Measurements from ENCODE around the gene RASGEF1B.
"Not testable (repeated sequence)": the region's sequence is repeated elsewhere in the genome, so short reads cannot be mapped to it uniquely, and the experiment has no call there.

Gene RASGEF1B

DNA sequence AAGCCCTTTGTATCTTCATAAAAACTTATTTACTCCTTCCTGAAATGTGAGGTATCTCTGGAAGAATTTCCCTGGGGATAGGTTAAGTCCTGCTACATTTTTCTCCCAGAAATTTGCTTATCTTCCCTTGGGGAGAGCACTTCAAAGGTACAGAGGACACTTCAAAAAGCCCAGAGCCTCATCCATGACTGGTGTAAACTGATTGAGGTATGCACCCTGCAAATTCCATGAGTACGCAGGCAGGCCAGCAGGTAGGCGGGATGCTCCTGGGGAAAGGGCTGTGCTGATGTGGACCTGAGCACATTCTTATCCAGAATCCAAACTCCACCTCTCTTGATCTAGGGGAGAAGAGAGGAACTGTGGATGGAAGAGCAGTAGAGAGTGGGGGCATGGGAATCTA, 26.3 kb upstream of the RASGEF1B start:
- no peak for DNase-seq

DNA sequence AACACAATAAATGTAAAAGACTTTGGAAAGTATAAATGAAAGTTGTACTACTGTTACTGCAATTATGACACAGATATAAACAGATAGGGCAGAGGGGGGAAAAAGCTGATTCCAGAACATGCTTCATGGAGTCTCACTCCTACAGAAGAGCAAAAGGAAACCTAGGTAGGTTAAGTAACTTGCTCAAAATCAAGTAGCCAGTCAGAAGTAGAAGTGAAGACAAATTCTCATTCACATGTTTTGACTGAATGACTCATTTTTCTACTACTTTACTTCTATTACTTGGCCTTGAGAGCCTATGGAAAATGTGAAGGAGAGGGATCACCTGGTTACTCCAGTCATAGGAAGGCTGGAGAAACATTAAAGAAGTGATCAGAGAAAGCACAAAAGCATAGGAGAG, 23.6 kb upstream of the RASGEF1B start:
- DNase-seq, result no peak

DNA sequence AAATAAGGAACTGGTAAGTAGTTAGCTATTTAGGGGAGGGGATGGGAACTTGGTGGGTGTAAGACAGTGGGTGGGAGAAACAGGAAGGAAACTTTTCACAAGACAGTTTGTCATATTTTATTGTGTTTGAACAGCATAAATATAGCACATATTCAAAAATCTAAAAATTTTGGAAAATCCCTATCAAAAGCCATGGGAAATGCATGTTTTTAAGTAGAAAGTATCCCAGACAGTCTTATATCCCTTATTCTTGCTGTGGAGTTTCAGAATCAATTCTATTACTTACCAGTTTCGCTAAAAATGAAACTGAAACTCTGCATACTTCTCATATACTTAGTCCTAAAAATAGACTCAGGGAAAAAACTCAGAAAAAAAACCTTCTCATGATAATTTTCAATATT, 22.3 kb upstream of the RASGEF1B start:
- no peak for DNase-seq

DNA sequence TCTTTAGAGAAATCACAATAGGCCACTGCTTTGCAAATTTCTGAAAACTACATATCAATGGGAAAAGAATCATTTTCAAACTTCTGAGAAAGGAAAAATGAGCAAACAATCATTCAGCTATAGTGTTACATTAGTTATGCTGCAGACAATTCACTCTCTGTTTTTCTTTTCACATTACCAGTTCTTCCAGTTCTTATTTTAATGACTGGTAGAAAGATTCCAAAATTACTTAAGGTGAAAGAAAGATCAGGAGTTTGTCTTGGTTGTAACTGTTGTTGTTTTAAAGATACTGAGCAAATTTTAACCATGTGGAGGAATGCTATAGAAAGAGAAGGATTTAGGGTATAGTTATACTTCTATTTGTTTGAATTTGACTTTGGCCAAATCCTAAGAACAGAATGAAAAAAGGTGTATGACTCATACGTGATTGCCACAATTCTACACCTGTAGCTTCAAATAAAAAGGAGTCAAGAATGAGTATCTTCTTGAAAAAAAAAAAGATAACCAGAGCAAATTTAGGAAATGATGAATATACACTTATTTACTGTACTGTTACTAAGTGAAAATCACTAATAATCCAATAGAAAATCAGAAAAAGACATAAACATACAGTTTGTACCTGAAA, 21.0 kb upstream of the RASGEF1B start:
- DNase-seq, result no peak

DNA sequence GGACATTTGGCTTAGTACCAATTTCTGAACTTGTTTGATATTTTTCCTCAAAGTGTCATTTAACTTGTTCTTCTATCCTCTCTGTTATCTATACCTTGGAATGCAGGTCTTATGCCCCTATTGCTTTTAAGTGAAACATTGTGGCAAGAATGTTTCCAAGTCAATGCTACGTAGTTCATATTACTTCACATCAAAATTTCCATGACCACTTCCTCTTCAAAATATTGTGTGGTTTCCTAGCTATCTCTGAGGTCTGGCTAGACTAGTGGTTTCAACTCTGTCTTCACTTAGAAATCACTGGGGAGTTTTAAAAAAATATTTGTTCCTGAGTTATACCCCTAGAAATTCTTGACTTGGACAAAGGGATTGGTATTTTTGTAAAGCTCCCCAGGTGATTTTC, 20.2 kb upstream of the RASGEF1B start:
- DNase-seq, result no peak

DNA sequence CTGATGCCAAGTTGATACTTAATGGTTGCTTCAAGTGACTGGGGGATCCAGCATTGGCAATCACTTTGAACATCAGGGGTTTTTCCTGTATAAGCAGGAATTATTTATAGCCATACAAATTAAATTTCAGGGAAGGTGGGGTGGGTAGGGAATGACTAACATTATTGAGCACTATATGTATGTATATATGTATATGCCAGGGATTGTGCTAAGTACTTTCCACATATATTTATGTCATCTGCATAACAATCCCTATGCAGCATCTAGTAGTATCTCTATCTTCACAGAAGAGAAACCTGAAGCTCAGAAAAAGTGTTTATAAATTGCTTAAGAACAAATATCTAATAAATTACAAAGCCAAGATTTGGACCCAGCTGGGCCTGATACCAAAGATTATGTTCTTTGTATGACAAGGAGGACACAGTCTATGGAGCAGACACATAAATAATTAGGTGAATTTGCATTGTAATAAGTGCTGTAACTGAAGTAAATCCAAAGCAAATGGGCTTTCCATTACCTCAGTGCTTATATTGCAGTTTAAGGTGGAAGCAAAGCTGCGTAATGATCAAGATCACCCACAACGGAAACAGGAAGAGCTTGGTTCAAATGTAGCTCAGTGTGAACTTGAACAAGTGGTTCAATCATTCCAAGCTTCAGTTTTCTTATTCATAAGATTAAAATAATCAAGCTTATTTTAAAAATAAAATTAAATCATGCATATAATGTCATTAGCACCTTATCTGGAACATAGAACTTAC, 18.9 kb upstream of the RASGEF1B start:
- no peak for DNase-seq

DNA sequence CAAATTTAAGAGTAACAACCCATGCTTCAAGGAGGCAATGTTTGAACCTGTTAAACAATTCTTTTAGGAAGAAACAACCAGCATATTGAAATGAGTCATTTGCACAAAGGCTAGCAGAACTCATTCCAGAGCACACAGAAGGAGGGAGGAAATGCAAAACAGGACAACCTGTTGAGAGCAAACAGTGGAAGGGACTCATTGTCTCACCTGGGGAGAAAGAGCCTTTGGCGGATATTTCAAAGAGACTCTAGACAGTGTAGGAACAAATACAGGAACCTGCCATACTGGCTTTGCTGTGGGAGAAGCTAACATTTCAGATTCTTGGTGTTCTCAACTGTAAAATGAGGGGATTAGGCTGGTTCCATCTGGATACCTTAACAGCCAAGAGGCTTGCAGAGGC, 14.8 kb upstream of the RASGEF1B start:
- DNase-seq, result no peak

DNA sequence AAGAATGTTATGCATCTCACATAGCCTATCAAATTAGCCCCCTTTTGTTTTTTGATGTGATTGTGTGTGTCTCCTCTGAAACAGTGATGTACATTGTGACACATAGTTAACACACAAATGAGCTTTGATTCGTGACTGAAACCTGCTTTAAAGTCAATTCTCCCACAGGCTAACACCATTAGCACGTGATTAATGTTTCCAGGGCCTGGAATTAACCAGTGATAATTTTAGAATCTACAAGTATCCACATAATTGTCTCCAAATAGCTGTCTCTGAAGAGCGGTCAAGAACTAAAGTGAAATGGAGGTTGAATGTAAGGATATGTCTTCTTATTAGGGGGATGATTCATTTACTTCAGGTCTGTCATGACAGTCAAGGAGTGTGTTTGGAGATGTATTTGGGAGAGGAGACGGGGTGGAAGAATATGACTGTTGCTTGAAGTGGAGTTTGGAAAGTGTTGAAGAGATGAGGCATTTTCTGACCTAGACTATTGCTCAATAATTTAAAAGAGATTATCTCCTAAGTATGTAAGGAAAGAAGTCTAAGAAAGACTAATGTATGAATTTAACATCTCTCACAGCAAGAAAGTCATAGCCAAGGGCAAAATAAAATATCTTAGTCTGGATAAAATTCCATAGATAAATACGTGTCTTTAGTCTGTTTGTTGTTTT, 13.7 kb upstream of the RASGEF1B start:
- no peak for DNase-seq

DNA sequence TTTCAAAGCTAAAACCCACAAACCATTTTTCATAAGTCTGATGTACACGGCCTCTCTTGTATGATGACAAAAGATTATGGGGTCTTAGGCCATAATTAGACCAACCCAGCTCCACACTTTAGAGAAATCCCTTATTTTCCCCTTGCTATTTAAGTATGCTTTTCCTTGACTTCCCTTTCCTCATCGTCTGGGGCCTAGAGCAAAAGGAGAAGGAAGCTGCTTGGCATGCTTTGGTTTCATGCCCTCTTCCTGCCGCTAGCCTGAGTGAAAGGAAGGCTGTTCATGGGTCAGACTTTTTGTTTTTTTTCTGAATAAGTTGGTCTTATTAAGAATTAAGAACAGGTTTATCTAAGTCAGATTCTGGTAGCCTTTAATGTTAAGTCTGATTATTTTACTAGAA, 10.6 kb upstream of the RASGEF1B start:
- no peak for DNase-seq

DNA sequence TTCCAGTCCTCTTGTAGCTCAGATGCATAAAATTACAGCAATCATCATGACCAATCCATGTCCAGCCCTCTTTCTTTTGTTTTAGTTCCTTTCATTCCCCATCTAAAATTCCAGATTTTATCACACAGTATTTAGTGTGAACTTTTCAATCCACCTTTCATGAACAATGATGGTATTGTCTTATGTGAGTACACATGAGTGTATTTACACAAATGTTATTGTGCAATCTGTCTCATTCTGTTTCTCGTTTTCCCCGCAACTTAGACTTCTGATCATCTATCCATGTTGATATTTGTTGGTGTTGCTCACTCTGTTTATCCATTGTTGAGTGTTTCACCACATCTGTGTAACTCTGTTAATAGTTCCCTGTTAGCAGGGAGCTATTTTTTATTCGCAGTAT, 9.4 kb upstream of the RASGEF1B start:
- DNase-seq, result no peak

DNA sequence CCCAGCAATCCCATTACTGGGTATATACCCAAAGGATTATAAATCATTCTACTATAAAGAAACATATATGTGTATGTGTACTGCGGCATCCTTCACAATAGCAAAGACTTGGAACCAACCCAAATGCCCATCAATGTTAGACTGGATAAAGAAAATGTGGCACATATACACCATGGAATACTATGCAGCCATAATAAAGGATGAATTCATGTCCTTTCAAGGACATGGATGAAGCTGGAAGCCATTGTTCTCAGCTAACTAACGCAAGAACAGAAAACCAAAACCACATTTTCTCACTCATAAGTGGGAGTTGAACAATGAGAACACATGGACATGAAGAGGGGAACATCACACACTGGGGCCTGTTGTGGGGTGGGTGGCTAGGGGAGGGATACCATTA, 7.9 kb upstream of the RASGEF1B start:
- DNase-seq, result not testable (repeated sequence)

DNA sequence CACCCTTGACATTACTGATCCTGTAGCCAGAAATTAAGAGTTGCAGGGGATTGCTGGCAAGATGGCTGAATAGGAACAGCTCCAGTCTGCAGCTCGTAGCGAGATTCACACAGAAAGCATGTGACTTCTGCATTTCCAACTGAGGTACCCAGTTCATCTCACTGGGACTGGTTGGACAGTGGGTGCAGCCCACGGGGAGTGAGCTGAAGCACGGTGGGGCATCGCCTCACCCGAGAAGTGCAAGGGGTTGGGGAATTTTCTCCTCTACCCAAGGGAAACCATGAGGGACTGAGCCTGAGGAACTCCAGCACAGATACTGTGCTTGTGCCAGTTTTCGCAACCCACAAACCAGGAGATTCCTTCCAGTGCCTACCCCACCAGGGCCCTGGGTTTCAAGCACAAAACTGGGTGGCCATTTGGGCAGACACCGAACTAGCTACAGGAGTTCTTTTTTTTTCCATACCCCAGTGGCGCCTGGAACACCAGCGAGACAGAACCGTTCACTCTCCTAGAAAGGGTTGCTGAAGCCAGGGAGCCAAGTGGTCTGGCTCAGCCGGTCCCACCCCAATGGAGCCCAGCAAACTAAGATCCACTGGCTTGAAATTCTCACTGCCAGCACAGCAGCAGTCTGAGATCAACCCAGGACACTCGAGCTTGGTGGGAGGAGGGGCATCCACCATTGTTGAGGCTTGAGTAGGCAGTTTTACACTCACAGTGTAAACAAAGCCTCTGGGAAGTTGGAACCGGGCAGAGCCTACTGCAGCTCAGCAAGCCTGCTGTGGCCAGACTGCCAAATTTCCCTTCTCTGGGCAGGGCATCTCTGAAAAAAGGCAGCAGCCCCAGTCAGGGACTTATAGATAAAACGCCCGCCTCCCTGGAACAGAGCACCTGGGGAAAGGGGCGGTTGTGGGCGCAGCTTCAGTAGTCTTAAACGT, 1.9 kb upstream of the RASGEF1B start:
- peak; percentile 10 for DNase-seq

DNA sequence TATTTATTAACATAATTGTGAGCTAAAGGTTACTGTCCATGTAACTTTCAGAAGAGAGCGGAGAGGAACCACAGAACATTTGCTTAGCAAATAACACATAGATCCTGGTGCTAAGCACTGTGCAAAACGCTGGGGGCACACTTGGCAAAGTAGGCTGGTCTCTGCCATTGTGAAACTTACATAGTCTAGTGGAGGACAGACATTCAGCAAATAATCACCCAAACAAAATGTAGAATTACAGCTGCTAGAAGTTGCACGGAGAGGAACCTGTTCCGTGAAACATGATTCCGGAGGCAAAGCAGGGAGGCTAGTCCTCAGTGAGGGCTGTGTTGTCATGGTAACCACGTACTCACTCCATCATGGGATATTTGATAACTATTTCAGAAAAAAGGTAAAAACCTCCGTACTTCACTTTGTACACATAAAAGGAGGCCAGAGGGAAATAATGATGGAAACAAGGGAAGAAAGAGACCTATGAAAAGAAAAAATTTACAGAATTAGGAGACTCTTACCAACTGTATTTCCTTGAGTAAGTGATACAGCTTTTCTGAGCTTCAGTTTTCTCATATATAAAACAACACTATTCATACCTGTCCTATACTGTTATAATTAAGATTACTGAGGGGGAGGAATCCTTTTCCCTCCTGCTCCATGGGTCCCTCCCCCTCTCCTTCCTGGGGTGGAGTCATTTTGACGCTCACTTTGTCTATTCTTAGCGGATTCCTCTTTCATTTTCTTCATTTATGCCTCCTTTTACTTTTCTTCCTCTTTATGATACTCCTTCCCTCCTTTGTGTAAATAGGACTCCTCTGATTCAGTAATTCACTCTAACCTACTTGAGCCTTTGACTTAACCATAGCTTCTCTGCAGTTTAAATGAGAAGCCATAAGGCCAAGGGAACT, 825 bp upstream of the RASGEF1B start:
- peak; percentile 59 for DNase-seq

DNA sequence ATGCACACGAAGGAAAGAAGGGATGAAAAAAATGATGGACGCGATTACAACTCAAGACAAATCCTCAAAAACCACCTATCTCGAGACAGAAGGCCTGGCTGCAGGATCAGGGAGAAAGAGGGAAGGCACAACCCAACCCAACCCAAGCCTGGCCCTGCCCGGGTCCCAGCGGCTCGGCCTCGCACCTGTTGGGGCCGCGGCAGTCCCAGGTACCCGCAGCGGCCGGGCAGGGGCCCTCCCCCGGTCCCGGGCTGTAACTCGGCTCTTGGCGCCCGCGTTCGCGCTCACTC, 464 bp downstream of the RASGEF1B start:
- no peak for DNase-seq

DNA sequence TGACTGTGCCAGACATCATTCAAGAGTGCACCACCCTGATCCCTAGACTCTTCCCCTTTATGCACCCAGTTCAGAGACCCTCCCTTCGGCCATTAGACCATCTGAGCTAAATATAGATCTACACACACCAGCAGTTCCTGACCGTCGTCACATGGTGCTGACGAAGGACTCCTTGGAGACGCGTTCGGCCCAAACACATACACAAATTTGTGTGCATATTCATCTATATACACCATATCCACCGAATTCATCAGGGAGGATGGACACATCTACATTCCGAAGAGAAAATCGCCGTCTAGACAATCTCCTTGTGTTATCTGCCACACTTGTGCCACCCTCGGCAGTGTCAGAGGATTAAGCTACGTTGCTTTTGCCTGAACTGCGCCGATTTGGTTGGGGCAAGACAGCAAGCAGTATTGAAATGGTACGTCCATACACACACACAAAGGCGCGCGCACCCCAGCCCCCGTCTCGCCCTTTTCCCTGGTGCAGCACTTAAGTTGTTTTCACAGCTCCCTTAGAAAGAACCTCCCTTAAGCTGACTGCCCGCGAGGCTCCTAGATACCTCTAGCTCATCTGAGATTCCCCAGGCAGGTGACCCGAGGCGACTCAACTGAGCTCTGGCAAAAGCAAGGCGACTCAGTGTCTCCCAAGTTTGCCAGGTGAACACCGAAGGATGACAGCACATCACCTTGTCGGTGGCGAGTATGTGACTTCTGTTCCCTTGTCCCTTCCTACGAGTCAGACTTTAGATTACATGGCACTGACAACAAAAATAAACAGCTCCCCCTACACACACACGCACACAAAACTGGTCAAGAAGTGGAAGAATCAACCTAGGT, 1.0 kb downstream of the RASGEF1B start:
- peak; percentile 55 for DNase-seq

DNA sequence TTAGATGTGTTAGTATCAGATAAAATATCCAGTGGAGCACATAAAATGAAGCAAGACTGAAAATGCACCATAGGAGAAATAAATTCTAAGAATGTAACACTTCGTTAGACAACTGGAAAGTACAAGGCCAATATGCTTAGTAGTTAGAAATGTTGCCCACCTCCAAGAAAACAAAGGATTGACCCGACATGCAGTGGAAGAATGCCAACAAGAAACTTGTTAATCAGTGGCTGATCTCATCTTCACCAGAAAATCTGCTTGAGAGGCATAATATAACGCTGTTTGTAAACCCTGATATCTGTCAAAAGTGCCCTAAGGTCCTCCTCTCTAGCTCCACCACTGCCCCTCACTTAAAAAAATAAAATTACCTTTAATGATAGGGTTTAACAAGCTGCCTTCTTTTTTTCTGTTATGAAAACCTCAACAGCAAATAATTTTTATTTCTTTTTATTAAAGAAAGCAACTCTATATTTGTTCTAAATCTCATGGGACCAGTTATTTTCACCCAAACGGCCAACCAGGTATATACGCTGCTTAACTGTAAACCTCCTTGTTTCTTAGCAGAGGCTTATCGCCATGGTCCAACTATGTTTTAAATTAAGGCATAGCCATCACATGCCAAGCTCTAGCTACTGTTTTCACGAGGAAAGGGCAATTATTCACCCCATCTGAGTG, 1.8 kb downstream of the RASGEF1B start:
- no peak for DNase-seq

DNA sequence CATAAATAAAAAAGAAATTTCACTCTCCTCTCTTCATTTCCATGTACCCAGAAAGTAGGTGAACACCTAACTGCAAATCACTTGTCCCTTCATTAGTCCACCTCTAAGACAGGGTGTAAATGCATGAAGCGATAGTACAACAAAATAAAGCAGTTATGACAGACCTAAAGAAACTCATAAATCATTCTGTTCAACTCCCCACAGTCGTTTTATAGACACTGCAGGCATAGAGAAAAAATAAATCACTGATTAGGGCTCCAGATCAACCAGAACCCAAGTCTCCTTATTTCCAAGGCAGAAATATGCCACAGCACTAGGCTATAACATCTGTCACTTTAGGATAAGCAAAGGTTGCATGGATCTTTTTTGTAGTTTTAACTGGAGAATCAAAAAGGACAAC, 3.0 kb downstream of the RASGEF1B start:
- no peak for DNase-seq

DNA sequence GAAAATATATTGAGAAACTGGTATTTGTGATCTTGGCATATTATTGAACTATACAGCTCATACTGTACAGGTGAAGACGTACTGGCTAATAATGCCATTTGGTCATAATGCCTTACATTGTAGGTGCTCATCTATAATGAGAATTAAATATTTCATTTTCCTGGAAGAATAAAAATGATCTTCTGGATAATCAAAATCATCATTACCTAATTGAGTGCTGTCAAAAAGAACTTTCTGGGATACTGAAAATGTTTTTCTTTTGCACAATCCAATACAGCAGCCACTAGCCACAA, 4.1 kb downstream of the RASGEF1B start:
- DNase-seq, result no peak

DNA sequence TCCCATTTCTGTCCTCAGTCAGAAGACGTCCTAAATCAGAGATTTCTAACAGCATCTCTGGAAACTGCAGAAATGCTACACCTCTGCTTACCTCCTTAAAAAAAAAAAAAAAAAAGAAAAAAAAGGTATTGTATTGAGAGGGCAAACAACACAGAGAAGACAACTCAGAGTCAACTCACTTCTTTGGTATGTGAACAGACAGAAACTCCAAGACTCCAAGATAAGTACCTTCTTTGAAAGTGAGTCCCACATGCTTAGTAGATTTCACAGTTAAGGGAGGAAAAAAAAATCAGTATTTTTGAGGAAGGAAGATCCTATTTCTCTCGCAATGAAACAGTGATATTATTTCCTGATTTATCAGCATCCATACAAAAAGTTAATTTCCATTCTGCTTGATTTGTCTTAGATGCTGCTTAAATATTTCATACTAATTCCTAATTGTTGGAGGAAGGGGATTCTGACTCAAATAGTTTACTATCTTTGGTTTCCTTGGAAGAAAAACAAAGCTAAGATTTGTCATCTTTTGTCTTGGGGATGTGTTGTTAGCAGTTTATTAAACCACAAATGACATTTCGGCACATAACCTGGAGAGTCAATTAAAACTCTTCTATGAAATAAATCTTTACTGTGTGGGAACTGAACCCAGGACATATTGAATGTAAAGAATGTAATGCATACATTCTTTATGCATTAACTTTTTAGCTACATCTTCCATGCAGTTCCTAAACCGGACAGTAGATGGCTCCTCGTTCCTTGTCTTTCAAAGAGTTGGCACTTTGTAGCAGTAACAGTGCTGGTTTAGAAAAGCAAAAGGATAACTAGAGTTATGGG, 4.7 kb downstream of the RASGEF1B start:
- DNase-seq, result peak; percentile 72
